IPS-18c (cell line): Measurements from ENCODE around the gene ZBTB34.

Experiments used
- H3K4me3 ChIP-seq: 2 replicates; pipeline ENCODE4 v1.7.0; 2013; ENCODE audit warnings: low read depth, mild to moderate bottlenecking, low read length, moderate library complexity; ENCODE audit not compliant: insufficient read depth
- H3K9me3 ChIP-seq: one replicate; pipeline ENCODE4 v1.6.1; 2013; ENCODE audit warnings: mild to moderate bottlenecking, low read length, moderate library complexity; ENCODE audit not compliant: control insufficient read depth, insufficient read depth

The ZBTB34 gene

GRCh38 chr9:126862104-126862761, 1.8 kb downstream of the ZBTB34 start:
- peak overlapping the region; percentile 75 for H3K4me3 ChIP-seq
- no peaks in the 10 kb centered on the region for H3K9me3 ChIP-seq

- Histone ChIP-seq H3K9me3 (no peaks in the 10 kb centered on the region), H3K4me3 (no peak overlapping the region)
These were observed 4.3 kb downstream of the ZBTB34 start for GRCh38 chr9:126864771-126865170.

GRCh38 chr9:126869368-126869767, 8.9 kb downstream of the ZBTB34 start:
- H3K4me3 ChIP-seq = no peak overlapping the region
- no peaks in the 10 kb centered on the region for H3K9me3 ChIP-seq

GRCh38 chr9:126872516-126872915, 12.1 kb downstream of the ZBTB34 start:
- H3K9me3 ChIP-seq = no peaks in the 10 kb centered on the region
- H3K4me3 ChIP-seq = no peak overlapping the region

- Histone ChIP-seq H3K9me3 (no peaks in the 10 kb centered on the region), H3K4me3 (no peak overlapping the region)
These were observed 14.3 kb downstream of the ZBTB34 start for GRCh38 chr9:126874546-126875314.

GRCh38 chr9:126875756-126876510, 15.5 kb downstream of the ZBTB34 start:
- Histone ChIP-seq H3K9me3 (no peaks in the 10 kb centered on the region), H3K4me3 (no peak overlapping the region)

- H3K4me3 ChIP-seq = no peak overlapping the region
- no peaks in the 10 kb centered on the region for H3K9me3 ChIP-seq
These were observed 16.1 kb downstream of the ZBTB34 start for GRCh38 chr9:126876531-126876930.

GRCh38 chr9:126877418-126877817, 17.0 kb downstream of the ZBTB34 start:
- H3K4me3 ChIP-seq = no peak overlapping the region
- H3K9me3 ChIP-seq = no peaks in the 10 kb centered on the region

- H3K4me3 ChIP-seq = no peak overlapping the region
These were observed 18.8 kb downstream of the ZBTB34 start for GRCh38 chr9:126879288-126879687.

GRCh38 chr9:126880226-126880946, 19.9 kb downstream of the ZBTB34 start:
- H3K9me3 ChIP-seq = no peaks in the 10 kb centered on the region
- H3K4me3 ChIP-seq = no peak overlapping the region

More at GRCh38 chr9:126879288-126879687, 18.8 kb downstream of the ZBTB34 start:
- H3K9me3 ChIP-seq = no peaks in the 10 kb centered on the region

- Histone ChIP-seq H3K9me3 (no peaks in the 10 kb centered on the region), H3K4me3 (no peak overlapping the region)
These were observed 20.5 kb downstream of the ZBTB34 start for GRCh38 chr9:126880947-126881332.

- no peaks in the 10 kb centered on the region for H3K9me3 ChIP-seq
- H3K4me3 ChIP-seq = no peak overlapping the region
These were observed 22.3 kb downstream of the ZBTB34 start for GRCh38 chr9:126882746-126883145.

- Histone ChIP-seq H3K4me3 (no peak overlapping the region; the same call in 1 of the 2 replicates), H3K9me3 (no peaks in the 10 kb centered on the region)
These were observed 23.2 kb downstream of the ZBTB34 start for GRCh38 chr9:126883636-126884035.

- Histone ChIP-seq H3K4me3 (no peak overlapping the region), H3K9me3 (no peaks in the 10 kb centered on the region)
These were observed 24.7 kb downstream of the ZBTB34 start for GRCh38 chr9:126885131-126885641.

GRCh38 chr9:126886034-126886822, 25.8 kb downstream of the ZBTB34 start:
- H3K4me3 ChIP-seq = no peak overlapping the region
- no peaks in the 10 kb centered on the region for H3K9me3 ChIP-seq

GRCh38 chr9:126886897-126887296, 26.5 kb downstream of the ZBTB34 start:
- H3K4me3 ChIP-seq = no peak overlapping the region
- H3K9me3 ChIP-seq = no peaks in the 10 kb centered on the region
